K562 (cell line): ENCODE results near the gene HYI. TPM values are rescaled to one million over a fixed set of nuclear protein-coding genes. Genes with fewer than 3 reads are reported as not detected.

Experiments
- ATAC-seq: fragments of 200-7000 bp; cut with Tn5 transposase; 3 replicates; pipeline ENCODE4 v1.9.1; 2020; ENCODE audit warnings: moderate library complexity
- BruUV-seq: library from RNA; stranded (reverse); fragments of 400-500 nt; replicated peaks from 2 replicates; lab custom pipeline; 2021; lab: Mats Ljungman, UMichigan
- CTCF ChIA-PET: fragments of 300-600 bp; formaldehyde crosslinking; extraction: SDS; loops from one replicate; lab custom pipeline; 2021; ENCODE audit warnings: low intra/inter-chr PET ratio; lab: Yijun Ruan, JAX
- POLR2A ChIA-PET: fragments of 300-600, 350-650 bp; sonication (Branson Sonifier 250); formaldehyde crosslinking; extraction: SDS; loops from one replicate; lab custom pipeline; 2021; ENCODE audit warnings: antibody characterized with exemption, inconsistent platforms; lab: Yijun Ruan, JAX
- DNase-seq, 4 experiments: peaks; one replicate each; pipeline versions ENCODE4 v3.0.0 to v3.0.0-alpha.2; 2011 to 2018; ENCODE audit warnings: low spot score in 3 of 4, mixed read lengths in 3 of 4; ENCODE audit errors: extremely low read depth in 1 of 4
- FAIRE-seq: peaks from 2 replicates; lab custom pipeline; 2011; peaks lifted over from hg19 to GRCh38; lab: Jason Lieb, UNC
- H2AFZ ChIP-seq: 2 replicates; pipeline ENCODE4 v1.6.0; 2011; ENCODE audit warnings: low read depth, low read length, control low read depth, inconsistent platforms
- H3K27ac ChIP-seq: fragments of 200-600 bp; 3 replicates; pipeline ENCODE4 v1.8.0; 2011; ENCODE audit warnings: low read depth, mild to moderate bottlenecking, control low read depth, inconsistent platforms, low read length, moderate library complexity, mixed read lengths; ENCODE audit errors: extremely low read depth
- H3K27me3 ChIP-seq, 2 experiments: fragments of 300-600 bp in 1 of 2; 2 replicates in 1 of 2; 3 replicates in 1 of 2; pipeline versions ENCODE4 v1.6.0 to v1.8.0; 2011; ENCODE audit warnings: inconsistent platforms in 2 of 2, low read length in 2 of 2, mild to moderate bottlenecking in 1 of 2, mixed read lengths in 1 of 2, moderate library complexity in 1 of 2; ENCODE audit not compliant: control insufficient read depth in 2 of 2, insufficient read depth in 2 of 2
- H3K36me3 ChIP-seq: fragments of 300-600 bp; 3 replicates; pipeline ENCODE4 v1.8.0; 2011; ENCODE audit warnings: mild to moderate bottlenecking, low read length, inconsistent platforms; ENCODE audit not compliant: control insufficient read depth, insufficient read depth
- H3K4me1 ChIP-seq, 2 experiments: fragments of 200-600 bp in 1 of 2; replicated peaks in 1 of 2; 2 replicates in 1 of 2; 3 replicates in 1 of 2; pipeline versions ENCODE4 v1.5.1 to v1.8.0; 2011; ENCODE audit warnings: inconsistent platforms in 2 of 2, low read length in 2 of 2, mild to moderate bottlenecking in 1 of 2, mixed read lengths in 1 of 2, moderate library complexity in 1 of 2; ENCODE audit not compliant: control insufficient read depth in 2 of 2, insufficient read depth in 2 of 2
- H3K4me2 ChIP-seq: 2 replicates; pipeline ENCODE4 v1.6.1; 2011; ENCODE audit warnings: low read length, control low read depth, inconsistent platforms, mixed read lengths; ENCODE audit not compliant: insufficient read depth
- H3K4me3 ChIP-seq: fragments of 200-600 bp; sonication (generic), shearing (Covaris generic); 2 replicates; pipeline ENCODE4 v1.5.1; 2016; ENCODE audit warnings: control low read depth, inconsistent platforms
- H3K79me2 ChIP-seq: fragments of 200-600 bp; 3 replicates; pipeline ENCODE4 v1.8.0; 2011; ENCODE audit warnings: low read length, inconsistent platforms; ENCODE audit not compliant: control insufficient read depth, insufficient read depth
- H3K9ac ChIP-seq, 2 experiments: 2 replicates each; pipeline versions ENCODE4 v1.6.0 to v1.6.1; 2011; ENCODE audit warnings: low read depth in 2 of 2, low read length in 2 of 2, control low read depth in 1 of 2, inconsistent platforms in 1 of 2, mild to moderate bottlenecking in 1 of 2, mixed read lengths in 1 of 2; ENCODE audit not compliant: insufficient read depth in 1 of 2
- H3K9me1 ChIP-seq: one replicate; pipeline ENCODE4 v1.6.0; 2011; ENCODE audit warnings: inconsistent platforms, mild to moderate bottlenecking, low read length, moderate library complexity; ENCODE audit not compliant: control insufficient read depth, insufficient read depth
- H3K9me3 ChIP-seq: replicated peaks from 2 replicates; pipeline ENCODE4 v1.5.1; 2011; ENCODE audit warnings: low read depth, low read length, inconsistent platforms; ENCODE audit not compliant: control insufficient read depth, insufficient read depth
- H4K20me1 ChIP-seq: replicated peaks from 2 replicates; pipeline ENCODE4 v1.6.1; 2011; ENCODE audit warnings: low read length, inconsistent platforms, mixed read lengths; ENCODE audit not compliant: control insufficient read depth, insufficient read depth
- EP400 ChIP-seq: fragments of 450-650 bp; IDR thresholded peaks from 2 replicates; pipeline ENCODE4 v1.6.1; 2017; ENCODE audit warnings: antibody characterized with exemption, mild to moderate bottlenecking, moderate library complexity
- EWSR1 ChIP-seq: fragments of 450-650 bp; IDR thresholded peaks from 2 replicates; pipeline ENCODE4 v1.6.1; 2018; ENCODE audit warnings: borderline replicate concordance, mild to moderate bottlenecking, low read depth, moderate library complexity; ENCODE audit not compliant: partially characterized antibody
- SMARCA5 ChIP-seq: fragments of 450-650 bp; IDR thresholded peaks from 2 replicates; pipeline ENCODE4 v1.6.1; 2016
- ZBTB2 ChIP-seq: fragments of 450-650 bp; IDR thresholded peaks from 2 replicates; pipeline ENCODE4 v1.6.1; 2016; ENCODE audit warnings: antibody characterized with exemption
- ZKSCAN3 ChIP-seq: fragments of 250-450 bp; sonication (Bioruptor Pico); IDR thresholded peaks from 2 replicates; pipeline ENCODE4 v1.4.0; 2020
- ZNF316 ChIP-seq: fragments of 450-650 bp; IDR thresholded peaks from 2 replicates; pipeline ENCODE4 v1.6.1; 2016
- WGBS: fragments of 100-300 bp; shearing (Covaris generic); methylation state at CpG from one replicate; pipeline ENCODE4 v1.1.6; 2016; ENCODE audit warnings: low coverage, mixed read lengths; ENCODE audit not compliant: insufficient coverage; ENCODE audit errors: missing lambda C conversion rate; 5-methylcytosine and 5-hydroxymethylcytosine counted together
- in situ Hi-C: fragments of 300-500 bp; cut with MboI; formaldehyde crosslinking; loops from 4 replicates; pipeline ENCODE4 v1.15.0; 2018; ENCODE audit warnings: inconsistent platforms, mixed read lengths
- intact Hi-C: fragments of 100-400 bp; cut with micrococcal nuclease; formaldehyde crosslinking; loops from 2 replicates; pipeline ENCODE4 v1.14.2; 2022
- polyA plus RNA-seq, 8 experiments: library from polyadenylated mRNA; depleted of rRNA in 4 of 8; stranded (reverse) in 5 of 8; unstranded in 3 of 8; fragments of >200 nt; fragmentation: Nextera tagmentation in 2 of 8; fragmentation: Illumina TruSeq in 1 of 8; extraction: Ambion mirVana in 2 of 8; extraction: Trizol in 1 of 8; gene quantifications; 2 replicates each; pipeline versions ENCODE4 v1.2.1 to v1.2.3, GENCODE V29; 2011 to 2014; ENCODE audit warnings: inconsistent platforms in 1 of 8, missing spikeins in 1 of 8
- total RNA-seq, 7 experiments: library from RNA; depleted of rRNA in 6 of 7; stranded (reverse); fragments of >200 nt in 6 of 7; fragmentation: Illumina TruSeq in 2 of 7; extraction: Trizol in 2 of 7; gene quantifications; 2 replicates each; pipeline versions ENCODE4 v1.2.1 to v1.2.3, GENCODE V29; 2011 to 2021; ENCODE audit warnings: low replicate concordance in 1 of 7

HYI gene
- total and polyA plus RNA-seq, 9 of the 15 experiments (the other 6 are each of a cell fraction or from before 2014, with no cell fraction given) = 0.04 to 4.1 (median 1.4) TPM; not detected in 1

- Histone ChIP-seq H3K27me3 (peaks cover 0 to 4% of the 10 kb centered on the region in 2 experiments; a peak in 2 of 5 replicates), H3K4me2 (no peak overlapping the region), H3K9ac (no peak overlapping the region), H3K4me1 (no peaks in the 10 kb centered on the region), H3K27ac (no peak overlapping the region), H4K20me1 (no peaks in the 10 kb centered on the region), H3K36me3 (no peaks in the 10 kb centered on the region), H3K9me1 (no peaks in the 10 kb centered on the region), H3K4me3 (no peak overlapping the region), H3K79me2 (no peaks in the 10 kb centered on the region), H2AFZ (no peak overlapping the region), H3K9me3 (no peaks in the 10 kb centered on the region)
- intact Hi-C loops = no loop called here
- in situ Hi-C loops = no loop called here
- no peak for TF ChIP-seq EP400
- no peak for TF ChIP-seq EWSR1
- TF ChIP-seq ZKSCAN3 (CRISPR knock-in tag) = no peak
- TF ChIP-seq SMARCA5 = no peak
- no peak for TF ChIP-seq ZBTB2
- peak; percentile 32; the same call in 1 of the 2 replicates for TF ChIP-seq ZNF316
- BruUV-seq = no TSS peak
- ChIA-PET CTCF (no interaction called here), POLR2A (interaction anchor here (1.4 kb wide), 1 partner anchor 19 kb away, joined by 5 read pairs; no protein-coding TSS in a partner anchor)
- no peak for ATAC-seq
- no peak for DNase-seq
- 7% methylated on average over 2 of the region's 2 CpGs for WGBS
- FAIRE-seq = no peak
Observed at GRCh38 chr1:43481491-43481890, 27.8 kb upstream of the HYI start.
